Measurements from ENCODE around the gene POP7. TPM values are rescaled to one million over a fixed set of nuclear protein-coding genes. Genes with fewer than 3 reads are reported as not detected.

POP7 gene
- total and polyA plus RNA-seq, 4 donors = 19.1 to 40.1 (median 33.8) TPM

GRCh38 chr7:100673942-100674410 is 31.9 kb upstream of the POP7 start:
- under 1% methylated on average over 34 of the region's 34 CpGs for WGBS
- peaks cover 0 to 11% (median 7%) of the 10 kb centered on the region in 4 donors for H3K4me1 ChIP-seq (ENCODE audit: control insufficient read depth in 4 of 4, insufficient read depth in 4 of 4, low read length in 3 of 4)
- peak overlapping the region; percentile 70 to 84 for H3K9ac ChIP-seq (ENCODE audit: low read depth in 1 of 2, low read length in 2 of 2)
- no peaks in the 10 kb centered on the region for H3K9me3 ChIP-seq (ENCODE audit: control insufficient read depth in 4 of 4, low read length in 3 of 4)
- DNase-seq (ENCODE audit: low spot score) = peak; percentile 66
- peak overlapping the region; percentile 81 to 92 (median 91) for H3K4me3 ChIP-seq (ENCODE audit: low read depth in 1 of 3, low read length in 3 of 3)
- H3K27ac ChIP-seq (ENCODE audit: low read depth in 1 of 2, low read length in 2 of 2) = peak overlapping the region; percentile 94 to 100
- peaks cover 6 to 23% (median 11%) of the 10 kb centered on the region in 4 donors for H3K36me3 ChIP-seq (ENCODE audit: control insufficient read depth in 4 of 4, insufficient read depth in 3 of 4, low read depth in 1 of 4, low read length in 3 of 4)
- no peaks in the 10 kb centered on the region for H3K27me3 ChIP-seq (ENCODE audit: control insufficient read depth in 4 of 4, insufficient read depth in 4 of 4, low read length in 3 of 4)
- TF ChIP-seq MAX (IDR thresholded peaks at IDR 0.05) (no peak), HNF4G (IDR thresholded peaks at IDR 0.05) (no peak)

GRCh38 chr7:100674411-100675104 is 31.4 kb upstream of the POP7 start:
- peak overlapping the region; percentile 94 to 100 for H3K27ac ChIP-seq (ENCODE audit: low read depth in 1 of 2, low read length in 2 of 2)
- peak overlapping the region; percentile 70 to 77 for H3K9ac ChIP-seq (ENCODE audit: low read depth in 1 of 2, low read length in 2 of 2)
- peak overlapping the region; percentile 81 to 92 (median 91) for H3K4me3 ChIP-seq (ENCODE audit: low read depth in 1 of 3, low read length in 3 of 3)
- WGBS = under 1% methylated on average over 43 of the region's 43 CpGs
- no peak for DNase-seq (ENCODE audit: low spot score)
- TF ChIP-seq FOXA2 (IDR thresholded peaks at IDR 0.05) (no peak), RXRA (IDR thresholded peaks at IDR 0.05) (no peak), CTCF (IDR thresholded peaks at IDR 0.05; ENCODE audit: low read depth, low read length, missing input control) (no peak), MAX (IDR thresholded peaks at IDR 0.05) (no peak), HNF4G (IDR thresholded peaks at IDR 0.05) (no peak), EGR1 (IDR thresholded peaks at IDR 0.05; ENCODE audit: low read depth in 2 of 2) (no peak), YY1 (IDR thresholded peaks at IDR 0.05) (no peak), JUND (IDR thresholded peaks at IDR 0.05) (no peak), NR2F2 (IDR thresholded peaks at IDR 0.05) (no peak), GABPA (IDR thresholded peaks at IDR 0.05 in 1 of 2, conservative IDR thresholded peaks at IDR 0.05 in 1 of 2) (no peak), SP1 (IDR thresholded peaks at IDR 0.05) (no peak), HNF4A (conservative IDR thresholded peaks at IDR 0.05) (no peak), TAF1 (conservative IDR thresholded peaks at IDR 0.05) (no peak), FOXA1 (IDR thresholded peaks at IDR 0.05) (no peak), RAD21 (IDR thresholded peaks at IDR 0.05) (no peak)
- TF ChIP-seq, protein P1, sequence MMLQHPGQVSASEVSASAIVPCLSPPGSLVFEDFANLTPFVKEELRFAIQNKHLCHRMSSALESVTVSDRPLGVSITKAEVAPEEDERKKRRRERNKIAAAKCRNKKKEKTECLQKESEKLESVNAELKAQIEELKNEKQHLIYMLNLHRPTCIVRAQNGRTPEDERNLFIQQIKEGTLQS (IDR thresholded peaks at IDR 0.05) = no peak
- TF ChIP-seq, protein P2, sequence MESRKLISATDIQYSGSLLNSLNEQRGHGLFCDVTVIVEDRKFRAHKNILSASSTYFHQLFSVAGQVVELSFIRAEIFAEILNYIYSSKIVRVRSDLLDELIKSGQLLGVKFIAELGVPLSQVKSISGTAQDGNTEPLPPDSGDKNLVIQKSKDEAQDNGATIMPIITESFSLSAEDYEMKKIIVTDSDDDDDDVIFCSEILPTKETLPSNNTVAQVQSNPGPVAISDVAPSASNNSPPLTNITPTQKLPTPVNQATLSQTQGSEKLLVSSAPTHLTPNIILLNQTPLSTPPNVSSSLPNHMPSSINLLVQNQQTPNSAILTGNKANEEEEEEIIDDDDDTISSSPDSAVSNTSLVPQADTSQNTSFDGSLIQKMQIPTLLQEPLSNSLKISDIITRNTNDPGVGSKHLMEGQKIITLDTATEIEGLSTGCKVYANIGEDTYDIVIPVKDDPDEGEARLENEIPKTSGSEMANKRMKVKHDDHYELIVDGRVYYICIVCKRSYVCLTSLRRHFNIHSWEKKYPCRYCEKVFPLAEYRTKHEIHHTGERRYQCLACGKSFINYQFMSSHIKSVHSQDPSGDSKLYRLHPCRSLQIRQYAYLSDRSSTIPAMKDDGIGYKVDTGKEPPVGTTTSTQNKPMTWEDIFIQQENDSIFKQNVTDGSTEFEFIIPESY (IDR thresholded peaks at IDR 0.05) = no peak
- TF ChIP-seq, protein P3, sequence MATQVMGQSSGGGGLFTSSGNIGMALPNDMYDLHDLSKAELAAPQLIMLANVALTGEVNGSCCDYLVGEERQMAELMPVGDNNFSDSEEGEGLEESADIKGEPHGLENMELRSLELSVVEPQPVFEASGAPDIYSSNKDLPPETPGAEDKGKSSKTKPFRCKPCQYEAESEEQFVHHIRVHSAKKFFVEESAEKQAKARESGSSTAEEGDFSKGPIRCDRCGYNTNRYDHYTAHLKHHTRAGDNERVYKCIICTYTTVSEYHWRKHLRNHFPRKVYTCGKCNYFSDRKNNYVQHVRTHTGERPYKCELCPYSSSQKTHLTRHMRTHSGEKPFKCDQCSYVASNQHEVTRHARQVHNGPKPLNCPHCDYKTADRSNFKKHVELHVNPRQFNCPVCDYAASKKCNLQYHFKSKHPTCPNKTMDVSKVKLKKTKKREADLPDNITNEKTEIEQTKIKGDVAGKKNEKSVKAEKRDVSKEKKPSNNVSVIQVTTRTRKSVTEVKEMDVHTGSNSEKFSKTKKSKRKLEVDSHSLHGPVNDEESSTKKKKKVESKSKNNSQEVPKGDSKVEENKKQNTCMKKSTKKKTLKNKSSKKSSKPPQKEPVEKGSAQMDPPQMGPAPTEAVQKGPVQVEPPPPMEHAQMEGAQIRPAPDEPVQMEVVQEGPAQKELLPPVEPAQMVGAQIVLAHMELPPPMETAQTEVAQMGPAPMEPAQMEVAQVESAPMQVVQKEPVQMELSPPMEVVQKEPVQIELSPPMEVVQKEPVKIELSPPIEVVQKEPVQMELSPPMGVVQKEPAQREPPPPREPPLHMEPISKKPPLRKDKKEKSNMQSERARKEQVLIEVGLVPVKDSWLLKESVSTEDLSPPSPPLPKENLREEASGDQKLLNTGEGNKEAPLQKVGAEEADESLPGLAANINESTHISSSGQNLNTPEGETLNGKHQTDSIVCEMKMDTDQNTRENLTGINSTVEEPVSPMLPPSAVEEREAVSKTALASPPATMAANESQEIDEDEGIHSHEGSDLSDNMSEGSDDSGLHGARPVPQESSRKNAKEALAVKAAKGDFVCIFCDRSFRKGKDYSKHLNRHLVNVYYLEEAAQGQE (IDR thresholded peaks at IDR 0.05) = no peak
- no peaks in the 10 kb centered on the region for H3K9me3 ChIP-seq (ENCODE audit: control insufficient read depth in 4 of 4, low read length in 3 of 4)
- no peaks in the 10 kb centered on the region for H3K27me3 ChIP-seq (ENCODE audit: control insufficient read depth in 4 of 4, insufficient read depth in 4 of 4, low read length in 3 of 4)
- peaks cover 0 to 11% (median 7%) of the 10 kb centered on the region in 4 donors for H3K4me1 ChIP-seq (ENCODE audit: control insufficient read depth in 4 of 4, insufficient read depth in 4 of 4, low read length in 3 of 4)
- H3K36me3 ChIP-seq (ENCODE audit: control insufficient read depth in 4 of 4, insufficient read depth in 3 of 4, low read depth in 1 of 4, low read length in 3 of 4) = peaks cover 9 to 26% (median 14%) of the 10 kb centered on the region in 4 donors
